ENCODE measurements around the gene NPBWR2.

DNA sequence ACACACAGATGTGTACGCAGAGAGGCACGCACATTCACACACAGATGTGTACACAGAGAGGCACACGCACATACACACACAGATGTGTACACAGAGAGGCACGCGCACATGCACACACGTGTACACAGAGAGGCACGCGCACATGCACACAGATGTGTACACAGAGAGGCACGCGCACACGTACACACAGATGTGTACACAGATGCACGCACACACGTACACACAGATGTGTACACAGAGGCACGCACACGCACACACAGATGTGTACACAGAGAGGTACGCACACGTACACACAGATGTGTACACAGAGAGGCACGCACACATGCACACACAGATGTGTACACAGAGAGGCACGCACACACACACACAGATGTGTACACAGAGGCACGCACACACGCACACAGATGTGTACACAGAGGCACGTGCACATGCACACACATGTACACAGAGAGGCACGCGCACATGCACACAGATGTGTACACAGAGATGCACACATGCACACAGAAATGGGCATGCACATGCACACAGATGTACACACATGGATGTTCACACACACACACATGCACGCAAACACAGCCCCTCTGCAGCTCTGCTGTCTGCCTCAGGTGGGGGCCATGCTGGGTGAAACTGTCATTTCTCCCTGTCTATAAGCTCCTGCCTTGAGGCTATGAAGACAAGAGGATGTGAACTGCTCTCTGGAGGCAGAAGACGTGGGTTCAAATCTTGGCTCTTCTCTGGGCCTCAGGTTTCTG, 42.6 kb upstream of the NPBWR2 start:
- TF ChIP-seq, protein P1, sequence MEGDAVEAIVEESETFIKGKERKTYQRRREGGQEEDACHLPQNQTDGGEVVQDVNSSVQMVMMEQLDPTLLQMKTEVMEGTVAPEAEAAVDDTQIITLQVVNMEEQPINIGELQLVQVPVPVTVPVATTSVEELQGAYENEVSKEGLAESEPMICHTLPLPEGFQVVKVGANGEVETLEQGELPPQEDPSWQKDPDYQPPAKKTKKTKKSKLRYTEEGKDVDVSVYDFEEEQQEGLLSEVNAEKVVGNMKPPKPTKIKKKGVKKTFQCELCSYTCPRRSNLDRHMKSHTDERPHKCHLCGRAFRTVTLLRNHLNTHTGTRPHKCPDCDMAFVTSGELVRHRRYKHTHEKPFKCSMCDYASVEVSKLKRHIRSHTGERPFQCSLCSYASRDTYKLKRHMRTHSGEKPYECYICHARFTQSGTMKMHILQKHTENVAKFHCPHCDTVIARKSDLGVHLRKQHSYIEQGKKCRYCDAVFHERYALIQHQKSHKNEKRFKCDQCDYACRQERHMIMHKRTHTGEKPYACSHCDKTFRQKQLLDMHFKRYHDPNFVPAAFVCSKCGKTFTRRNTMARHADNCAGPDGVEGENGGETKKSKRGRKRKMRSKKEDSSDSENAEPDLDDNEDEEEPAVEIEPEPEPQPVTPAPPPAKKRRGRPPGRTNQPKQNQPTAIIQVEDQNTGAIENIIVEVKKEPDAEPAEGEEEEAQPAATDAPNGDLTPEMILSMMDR (conservative IDR thresholded peaks at IDR 0.05): no peak
- TF ChIP-seq ZFX (IDR thresholded peaks at IDR 0.05): no peak
